HCT116 (cell line): Measurements from ENCODE around the gene BAHD1. TPM values are rescaled to one million over a fixed set of nuclear protein-coding genes. Genes with fewer than 3 reads are reported as not detected.

Experiments used
- ATAC-seq: fragments of 200-7000 bp; cut with Tn5 transposase; 2 replicates; pipeline ENCODE4 v1.9.1; 2020; ENCODE audit warnings: mild to moderate bottlenecking, moderate library complexity
- BruUV-seq: library from RNA; stranded (reverse); fragments of 400-500 nt; replicated peaks from 2 replicates; lab custom pipeline; 2021; lab: Mats Ljungman, UMichigan
- CTCF ChIA-PET: fragments of 300-600 bp; sonication (Branson Sonifier 250); formaldehyde crosslinking; loops from one replicate; lab custom pipeline; 2021; ENCODE audit warnings: antibody characterized with exemption; lab: Charles Lee
- POLR2A ChIA-PET: fragments of 300-600, 350-600 bp; sonication (Branson Sonifier 250); formaldehyde crosslinking; loops from one replicate; lab custom pipeline; 2021; ENCODE audit warnings: antibody characterized with exemption; lab: Charles Lee
- RAD21 ChIA-PET, 2 experiments: fragments of 300-600 bp; sonication (Branson Sonifier 250); formaldehyde crosslinking; loops; one replicate each; lab custom pipeline; 2023; ENCODE audit warnings: low total read pairs in 2 of 2; ENCODE audit not compliant: uncharacterized antibody in 2 of 2, unreplicated experiment in 2 of 2, low non-redundant PET in 1 of 2; lab: Charles Lee
- DNase-seq: peaks from one replicate; pipeline ENCODE4 v3.0.0-alpha.2; 2010; ENCODE audit warnings: low read depth, low spot score
- H2AFZ ChIP-seq: fragments of 200-600 bp; shearing (Covaris generic), sonication (generic); 2 replicates; pipeline ENCODE4 v1.6.1; 2017; ENCODE audit warnings: low read depth, mixed run types, mixed read lengths, antibody characterized with exemption, low read length; ENCODE audit not compliant: poor library complexity, severe bottlenecking
- H3K27ac ChIP-seq: 2 replicates; pipeline ENCODE4 v1.5.1; 2012; ENCODE audit warnings: low read depth, low read length
- H3K27me3 ChIP-seq: fragments of 200-600 bp; sonication (generic); 2 replicates; pipeline ENCODE4 v1.6.1; 2016; ENCODE audit warnings: mixed run types, low read length, mixed read lengths; ENCODE audit not compliant: insufficient read depth
- H3K36me3 ChIP-seq, 2 experiments: fragments of 200-500 bp in 1 of 2; fragments of 200-600 bp in 1 of 2; sonication (Bioruptor generic) in 1 of 2; sonication (generic) in 1 of 2; 2 replicates each; pipeline versions ENCODE4 v1.5.1 to v1.6.1; 2014 to 2016; ENCODE audit warnings: low read length in 2 of 2, inconsistent platforms in 1 of 2, mixed read lengths in 1 of 2, mixed run types in 1 of 2; ENCODE audit not compliant: insufficient read depth in 2 of 2, control insufficient read depth in 1 of 2
- H3K4me1 ChIP-seq, 2 experiments: fragments of 200-600 bp in 1 of 2; sonication (generic) in 1 of 2; 2 replicates each; pipeline versions ENCODE4 v1.5.1 to v1.6.1; 2012 to 2017; ENCODE audit warnings: low read length in 2 of 2, inconsistent platforms in 1 of 2, mild to moderate bottlenecking in 1 of 2, mixed read lengths in 1 of 2, mixed run types in 1 of 2, moderate library complexity in 1 of 2; ENCODE audit not compliant: insufficient read depth in 2 of 2, control insufficient read depth in 1 of 2
- H3K4me2 ChIP-seq: fragments of 200-600 bp; sonication (generic); 2 replicates; pipeline ENCODE4 v1.6.1; 2017; ENCODE audit warnings: mixed run types, low read length, mixed read lengths
- H3K4me3 ChIP-seq, 2 experiments: fragments of 200-600 bp in 1 of 2; sonication (generic) in 1 of 2; replicated peaks in 1 of 2; 2 replicates each; pipeline ENCODE4 v1.5.1; 2011 to 2016; ENCODE audit warnings: low read length in 2 of 2, control low read depth in 1 of 2, low read depth in 1 of 2, mild to moderate bottlenecking in 1 of 2, mixed read lengths in 1 of 2, mixed run types in 1 of 2
- H3K79me2 ChIP-seq: fragments of 200-600 bp; sonication (generic); 2 replicates; pipeline ENCODE4 v1.6.1; 2017; ENCODE audit warnings: mild to moderate bottlenecking, mixed run types, low read length, moderate library complexity, mixed read lengths; ENCODE audit not compliant: insufficient read depth
- H3K9ac ChIP-seq: fragments of 200-600 bp; sonication (generic); 2 replicates; pipeline ENCODE4 v1.6.1; 2016; ENCODE audit warnings: low read length, mixed read lengths
- H3K9me2 ChIP-seq: fragments of 200-600 bp; sonication (generic), shearing (Covaris generic); 2 replicates; pipeline ENCODE4 v1.6.1; 2017; ENCODE audit warnings: mixed run types, mild to moderate bottlenecking, moderate library complexity; ENCODE audit not compliant: insufficient read depth
- H3K9me3 ChIP-seq, 2 experiments: fragments of 200-500 bp in 1 of 2; fragments of 200-600 bp in 1 of 2; sonication (Bioruptor generic) in 1 of 2; sonication (generic) in 1 of 2; 2 replicates each; pipeline ENCODE4 v1.6.1; 2014 to 2017; ENCODE audit warnings: low read length in 2 of 2, mixed read lengths in 2 of 2, inconsistent platforms in 1 of 2, low read depth in 1 of 2, mild to moderate bottlenecking in 1 of 2, mixed run types in 1 of 2, moderate library complexity in 1 of 2; ENCODE audit not compliant: control insufficient read depth in 1 of 2, insufficient read depth in 1 of 2
- H4K20me1 ChIP-seq: fragments of 200-600 bp; sonication (generic), shearing (Covaris generic); 2 replicates; pipeline ENCODE4 v1.6.1; 2017; ENCODE audit warnings: mixed run types, mild to moderate bottlenecking, moderate library complexity; ENCODE audit not compliant: insufficient read depth
- ATF3 ChIP-seq: IDR thresholded peaks from 2 replicates; pipeline ENCODE4 v1.6.1; 2012
- CTCF ChIP-seq, 3 experiments: fragments of 200-600 bp in 1 of 3; sonication (generic) in 1 of 3; IDR thresholded peaks in 2 of 3; conservative IDR thresholded peaks in 1 of 3; 2 replicates each; pipeline ENCODE4 v1.5.1; 2012 to 2017; ENCODE audit warnings: low read depth in 2 of 3, low read length in 2 of 3, antibody characterized with exemption in 1 of 3, borderline replicate concordance in 1 of 3, control low read depth in 1 of 3, mild to moderate bottlenecking in 1 of 3, mixed read lengths in 1 of 3, mixed run types in 1 of 3, moderate library complexity in 1 of 3; ENCODE audit not compliant: insufficient read depth in 1 of 3
- ELF1 ChIP-seq: IDR thresholded peaks from 2 replicates; pipeline ENCODE4 v1.6.1; 2012; ENCODE audit warnings: low read depth, borderline replicate concordance
- EZH2 ChIP-seq: fragments of 200-600 bp; sonication (generic); IDR thresholded peaks from 2 replicates; pipeline ENCODE4 v1.6.1; 2017; ENCODE audit warnings: antibody characterized with exemption, mixed run types
- JUND ChIP-seq: IDR thresholded peaks from 2 replicates; pipeline ENCODE4 v1.6.1; 2012
- MAX ChIP-seq: IDR thresholded peaks from 2 replicates; pipeline ENCODE4 v1.6.1; 2012
- POLR2A ChIP-seq: IDR thresholded peaks from 2 replicates; pipeline ENCODE4 v1.7.0; 2011; ENCODE audit warnings: borderline replicate concordance; ENCODE audit not compliant: insufficient read depth, insufficient read length; ENCODE audit errors: extremely low read depth
- POLR2AphosphoS5 ChIP-seq: IDR thresholded peaks from 2 replicates; pipeline ENCODE4 v1.6.1; 2011; ENCODE audit warnings: mild to moderate bottlenecking, low read depth, low read length, moderate library complexity
- REST ChIP-seq: IDR thresholded peaks from 2 replicates; pipeline ENCODE4 v1.6.1; 2012; ENCODE audit warnings: low read depth
- SIN3A ChIP-seq: IDR thresholded peaks from 2 replicates; pipeline ENCODE4 v1.6.1; 2012; ENCODE audit warnings: low read depth
- SRF ChIP-seq: IDR thresholded peaks from 2 replicates; pipeline ENCODE4 v1.6.1; 2012; ENCODE audit warnings: low read depth
- TCF7L2 ChIP-seq: IDR thresholded peaks from 2 replicates; pipeline ENCODE4 v1.7.0; 2011; ENCODE audit warnings: borderline replicate concordance, inconsistent platforms; ENCODE audit not compliant: insufficient read depth, insufficient read length; ENCODE audit errors: extremely low read depth
- YY1 ChIP-seq: IDR thresholded peaks from 2 replicates; pipeline ENCODE4 v1.6.1; 2011; ENCODE audit warnings: low read length, low read depth, moderate library complexity, mild to moderate bottlenecking; ENCODE audit not compliant: insufficient replicate concordance; ENCODE audit errors: extremely low read depth
- ZNF274 ChIP-seq: fragments of 200-500 bp; sonication (Bioruptor generic); IDR thresholded peaks from 2 replicates; pipeline ENCODE4 v1.6.1; 2014; ENCODE audit warnings: mild to moderate bottlenecking, low read depth, low read length, inconsistent platforms
- intact Hi-C: fragments of 100-400 bp; cut with micrococcal nuclease; formaldehyde crosslinking; loops from 2 replicates; pipeline ENCODE4 v1.10.0; 2022
- total RNA-seq: library from RNA; stranded (reverse); gene quantifications from one replicate; pipeline ENCODE4 v1.2.1, GENCODE V29; 2021; ENCODE audit not compliant: unreplicated experiment

Gene BAHD1
- total RNA-seq, 1 experiment from 2014 or later = 25.0 TPM

GRCh38 chr15:40486066-40486770 is 45.5 kb downstream of the BAHD1 start (continued):
- no peak for TF ChIP-seq REST
- TF ChIP-seq, all 23 proteins: peak for 0

- CTCF ChIA-PET = no interaction called here
- H3K4me1 ChIP-seq = peaks cover 0 to 3% of the 10 kb centered on the region in 2 experiments; a peak in 2 of 4 replicates
- DNase-seq = no peak
- no peaks in the 10 kb centered on the region for H3K9me3 ChIP-seq
- H2AFZ ChIP-seq = no peak overlapping the region
- H3K4me2 ChIP-seq = no peak overlapping the region
- H3K9me2 ChIP-seq = no peaks in the 10 kb centered on the region
- H3K79me2 ChIP-seq = no peaks in the 10 kb centered on the region
- BruUV-seq = no TSS peak
- H3K27me3 ChIP-seq = no peaks in the 10 kb centered on the region
- H3K9ac ChIP-seq = no peak overlapping the region
- intact Hi-C loops = no loop called here
- TF ChIP-seq ZNF274 (no peak), SIN3A (no peak), TCF7L2 (no peak), JUND (no peak), POLR2AphosphoS5 (no peak), MAX (no peak), YY1 (no peak), ATF3 (no peak), SRF (no peak), POLR2A (no peak), EZH2 (no peak), ELF1 (no peak), CTCF (IDR thresholded peaks at IDR 0.05 in 2 of 3, conservative IDR thresholded peaks at IDR 0.05 in 1 of 3; ENCODE audit: borderline replicate concordance in 1 of 3, insufficient read depth in 1 of 3, low read depth in 2 of 3, low read length in 2 of 3) (no peak)
- TF ChIP-seq, all 23 proteins: peak for 0
- H3K36me3 ChIP-seq = no peaks in the 10 kb centered on the region
- no peak overlapping the region for H3K27ac ChIP-seq
- RAD21 ChIA-PET = no interaction called here
- H3K4me3 ChIP-seq = no peak overlapping the region
- no peak for ATAC-seq
- no peaks in the 10 kb centered on the region for H4K20me1 ChIP-seq
- POLR2A ChIA-PET = no interaction called here
These were observed 47.3 kb downstream of the BAHD1 start for GRCh38 chr15:40487816-40488682.
